GM23338 (cell line): ENCODE measurements around the gene CA5B. TPM values are rescaled to one million over a fixed set of nuclear protein-coding genes. Genes with fewer than 3 reads are reported as not detected.
"Not testable (repeated sequence)": the region's sequence is repeated elsewhere in the genome, so short reads cannot be mapped to it uniquely, and the experiment has no call there.

Experiments used
- ATAC-seq: fragments of 200-7000 bp; cut with Tn5 transposase; 3 replicates; pipeline ENCODE4 v1.9.1; 2020
- DNase-seq: peaks from one replicate; pipeline ENCODE4 v3.0.0-alpha.2; 2015; ENCODE audit warnings: low spot score
- H2AFZ ChIP-seq: fragments of 200-600 bp; sonication (generic); 2 replicates; pipeline ENCODE4 v1.8.0; 2016; ENCODE audit warnings: antibody characterized with exemption, mild to moderate bottlenecking, moderate library complexity
- H3F3A ChIP-seq: fragments of 200-600 bp; sonication (generic); replicated peaks from 2 replicates; pipeline ENCODE4 v1.8.0; 2017; ENCODE audit warnings: antibody characterized with exemption, mixed run types, low read depth
- H3K27ac ChIP-seq: fragments of 200-600 bp; sonication (generic); 2 replicates; pipeline ENCODE4 v1.6.1; 2016; ENCODE audit warnings: low read depth
- H3K27me3 ChIP-seq: fragments of 200-600 bp; sonication (generic); 2 replicates; pipeline ENCODE4 v1.8.0; 2016; ENCODE audit warnings: mild to moderate bottlenecking, mixed run types, moderate library complexity; ENCODE audit not compliant: insufficient read depth
- H3K36me3 ChIP-seq: fragments of 200-600 bp; sonication (generic); 2 replicates; pipeline ENCODE4 v1.8.0; 2016; ENCODE audit warnings: mild to moderate bottlenecking; ENCODE audit not compliant: insufficient read depth
- H3K4me1 ChIP-seq: fragments of 200-600 bp; sonication (generic); 2 replicates; pipeline ENCODE4 v1.8.0; 2016; ENCODE audit warnings: mild to moderate bottlenecking, moderate library complexity; ENCODE audit not compliant: insufficient read depth
- H3K4me2 ChIP-seq: fragments of 200-600 bp; sonication (generic); 2 replicates; pipeline ENCODE4 v1.7.1; 2017; ENCODE audit warnings: mixed run types
- H3K4me3 ChIP-seq: fragments of 200-600 bp; sonication (generic); 2 replicates; pipeline ENCODE4 v1.6.1; 2016; ENCODE audit warnings: mixed run types
- H3K79me2 ChIP-seq: fragments of 200-600 bp; sonication (generic); replicated peaks from 2 replicates; pipeline ENCODE4 v1.8.0; 2017; ENCODE audit warnings: mild to moderate bottlenecking; ENCODE audit not compliant: insufficient read depth
- H3K9me2 ChIP-seq: fragments of 200-600 bp; sonication (generic); 2 replicates; pipeline ENCODE4 v1.8.0; 2017; ENCODE audit not compliant: insufficient read depth
- H4K20me1 ChIP-seq: fragments of 200-600 bp; sonication (generic); replicated peaks from 2 replicates; pipeline ENCODE4 v1.8.0; 2017; ENCODE audit warnings: mild to moderate bottlenecking; ENCODE audit not compliant: insufficient read depth
- H3K27ac Mint-ChIP-seq: 2 replicates; pipeline ENCODE4 v1.8.0; 2020; ENCODE audit warnings: inconsistent platforms, mild to moderate bottlenecking, moderate library complexity, mixed read lengths
- H3K27me3 Mint-ChIP-seq: 3 replicates; pipeline ENCODE4 v1.8.0; 2022; ENCODE audit warnings: low read depth, mild to moderate bottlenecking, moderate library complexity, mixed read lengths, inconsistent platforms; ENCODE audit not compliant: insufficient read depth, poor library complexity
- H3K36me3 Mint-ChIP-seq: 3 replicates; pipeline ENCODE4 v1.8.0; 2021; ENCODE audit warnings: low read depth, mild to moderate bottlenecking, inconsistent platforms, moderate library complexity, mixed read lengths
- H3K4me1 Mint-ChIP-seq: 3 replicates; pipeline ENCODE4 v1.8.0; 2020; ENCODE audit warnings: mild to moderate bottlenecking, inconsistent platforms, mixed read lengths
- H3K4me3 Mint-ChIP-seq: 3 replicates; pipeline ENCODE4 v1.8.0; 2021; ENCODE audit warnings: moderate library complexity, mild to moderate bottlenecking, inconsistent platforms, mixed read lengths
- H3K9me3 Mint-ChIP-seq: 3 replicates; pipeline ENCODE4 v1.8.0; 2020; ENCODE audit warnings: moderate library complexity, mild to moderate bottlenecking, inconsistent platforms, mixed read lengths
- CREB1 ChIP-seq: fragments of 250-450 bp; sonication (Bioruptor Pico); IDR thresholded peaks from 2 replicates; pipeline ENCODE4 v1.5.0; 2020; ENCODE audit warnings: low read depth, mild to moderate bottlenecking, moderate library complexity
- EZH2 ChIP-seq: fragments of 200-600 bp; sonication (generic); IDR thresholded peaks from one replicate; pipeline ENCODE4 v1.8.0; 2017; ENCODE audit warnings: antibody characterized with exemption, mild to moderate bottlenecking, low read depth; ENCODE audit not compliant: unreplicated experiment
- EZH2phosphoT487 ChIP-seq: fragments of 200-600 bp; sonication (generic); IDR thresholded peaks from one replicate; pipeline ENCODE4 v1.8.1; 2018; ENCODE audit warnings: antibody characterized with exemption; ENCODE audit not compliant: unreplicated experiment
- JUNB ChIP-seq: IDR thresholded peaks from one replicate; pipeline ENCODE4 v1.6.1; 2016; ENCODE audit warnings: antibody characterized with exemption; ENCODE audit not compliant: unreplicated experiment
- NANOG ChIP-seq: IDR thresholded peaks from 2 replicates; pipeline ENCODE4 v1.6.1; 2016; ENCODE audit warnings: antibody characterized with exemption, borderline replicate concordance
- POLR2AphosphoS5 ChIP-seq: IDR thresholded peaks from 2 replicates; pipeline ENCODE4 v1.6.1; 2016; ENCODE audit warnings: antibody characterized with exemption, low read depth
- STAT1 ChIP-seq: IDR thresholded peaks from one replicate; pipeline ENCODE4 v1.6.1; 2016; ENCODE audit warnings: antibody characterized with exemption; ENCODE audit not compliant: unreplicated experiment
- ZNF114 ChIP-seq: fragments of 250-450 bp; sonication (Bioruptor Pico); IDR thresholded peaks from 2 replicates; pipeline ENCODE4 v1.5.0; 2020; ENCODE audit warnings: mild to moderate bottlenecking, moderate library complexity
- ZNF331 ChIP-seq: fragments of 250-450 bp; sonication (Bioruptor Pico); IDR thresholded peaks from 2 replicates; pipeline ENCODE4 v1.5.0; 2020; ENCODE audit warnings: low read depth, mild to moderate bottlenecking, moderate library complexity
- polyA plus RNA-seq: library from polyadenylated mRNA; unstranded; fragments of >200 nt; fragmentation: Nextera tagmentation; extraction: Ambion mirVana; gene quantifications from 2 replicates; pipeline ENCODE4 v1.2.1, GENCODE V29; 2016
- total RNA-seq: library from RNA; depleted of rRNA; stranded (reverse); fragments of >200 nt; shearing (Covaris generic); gene quantifications from 2 replicates; pipeline ENCODE4 v1.2.3, GENCODE V29; 2014
- TF ChIP-seq, protein P1 (sequence below): IDR thresholded peaks from 2 replicates; pipeline ENCODE4 v1.6.1; 2016; ENCODE audit warnings: antibody characterized with exemption
- TF ChIP-seq, protein P2 (sequence below): fragments of 250-450 bp; sonication (Bioruptor Pico); IDR thresholded peaks from 2 replicates; pipeline ENCODE4 v1.5.0; 2020; ENCODE audit warnings: mild to moderate bottlenecking, moderate library complexity
- TF ChIP-seq, protein P3 (sequence below): IDR thresholded peaks from one replicate; pipeline ENCODE4 v1.6.1; 2018; ENCODE audit warnings: antibody characterized with exemption; ENCODE audit not compliant: unreplicated experiment

Gene CA5B
- total and polyA plus RNA-seq, 2 experiments from 2014 or later: 4.8 to 6.1 TPM

DNA sequence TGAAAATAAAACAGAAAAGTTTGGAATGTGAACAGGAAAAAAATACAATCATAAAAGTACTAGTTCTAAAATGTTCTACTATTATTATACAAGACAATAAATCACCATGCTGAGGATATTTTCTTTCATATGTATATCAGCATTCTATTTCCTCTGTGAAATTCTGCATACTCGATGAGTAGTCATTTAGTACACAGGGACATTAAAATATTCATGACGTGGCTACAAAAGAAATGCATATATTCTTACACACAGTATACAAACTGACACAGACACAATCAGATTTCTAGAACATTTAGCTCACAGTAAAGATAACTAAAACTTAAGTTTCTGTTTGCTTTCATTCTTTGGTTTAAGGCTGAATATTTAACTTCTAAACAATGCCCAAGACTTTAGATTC, 93.3 kb downstream of the CA5B start:
- H3K4me1 Mint-ChIP-seq: peaks cover 35% of the 10 kb centered on the region
- not testable (repeated sequence) for H3K9me3 Mint-ChIP-seq, H3K27me3 Mint-ChIP-seq, H3F3A ChIP-seq, H4K20me1 ChIP-seq, H3K27ac ChIP-seq, ATAC-seq, H3K36me3 ChIP-seq, H3K27me3 ChIP-seq, H3K4me2 ChIP-seq, H3K4me3 ChIP-seq, H3K4me3 Mint-ChIP-seq, H3K27ac Mint-ChIP-seq, DNase-seq, H3K9me2 ChIP-seq, H2AFZ ChIP-seq
- peaks cover 22% of the 10 kb centered on the region; the same call in 2 of the 3 replicates for H3K36me3 Mint-ChIP-seq
- H3K4me1 ChIP-seq: peaks cover 14% of the 10 kb centered on the region; the same call in 1 of the 2 replicates
- peaks cover 36% of the 10 kb centered on the region for H3K79me2 ChIP-seq

DNA sequence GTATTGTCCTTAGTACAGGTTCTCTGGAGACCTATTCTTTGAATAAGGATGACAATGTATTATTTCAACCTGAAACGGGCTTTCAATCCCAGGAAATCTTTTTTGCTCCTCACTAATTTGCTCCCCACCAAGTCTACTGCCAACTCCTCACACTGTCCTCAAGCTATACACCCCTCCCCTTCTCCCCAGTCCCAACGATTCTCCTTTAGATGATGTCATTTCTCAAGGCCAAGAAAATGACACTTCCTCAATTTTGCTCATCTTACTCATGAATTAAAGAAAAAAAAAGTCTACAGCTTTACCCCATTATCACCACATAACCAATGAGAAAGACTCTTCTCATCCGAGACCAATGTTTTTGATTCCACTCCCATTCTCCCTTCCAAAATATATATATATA, 96.0 kb downstream of the CA5B start:
- H4K20me1 ChIP-seq: peaks cover 9% of the 10 kb centered on the region
- no peaks in the 10 kb centered on the region for H3K27me3 ChIP-seq
- Mint-ChIP-seq H3K4me3 (no peak overlapping the region), H3K36me3 (peaks cover 31% of the 10 kb centered on the region; the same call in 2 of the 3 replicates), H3K9me3 (no peaks in the 10 kb centered on the region), H3K27ac (no peak overlapping the region; the same call in 1 of the 2 replicates), H3K27me3 (peaks cover 2% of the 10 kb centered on the region), H3K4me1 (peaks cover 24% of the 10 kb centered on the region)
- H3K4me1 ChIP-seq: peaks cover 14% of the 10 kb centered on the region; the same call in 1 of the 2 replicates
- no peak for DNase-seq
- H3K4me3 ChIP-seq: no peak overlapping the region
- no peaks in the 10 kb centered on the region for H3F3A ChIP-seq
- no peak overlapping the region for H3K4me2 ChIP-seq
- H3K27ac ChIP-seq: no peak overlapping the region
- peaks cover 63% of the 10 kb centered on the region for H3K79me2 ChIP-seq
- no peaks in the 10 kb centered on the region for H3K9me2 ChIP-seq
- H2AFZ ChIP-seq: no peak overlapping the region
- peaks cover 9% of the 10 kb centered on the region; the same call in 1 of the 2 replicates for H3K36me3 ChIP-seq
- no peak for ATAC-seq
- TF ChIP-seq ZNF331 (CRISPR knock-in tag) (no peak), JUNB (no peak), POLR2AphosphoS5 (no peak), ZNF114 (CRISPR knock-in tag) (no peak), STAT1 (no peak), EZH2 (no peak), CREB1 (CRISPR knock-in tag) (no peak), EZH2phosphoT487 (no peak), NANOG (no peak)
- TF ChIP-seq, protein P1, sequence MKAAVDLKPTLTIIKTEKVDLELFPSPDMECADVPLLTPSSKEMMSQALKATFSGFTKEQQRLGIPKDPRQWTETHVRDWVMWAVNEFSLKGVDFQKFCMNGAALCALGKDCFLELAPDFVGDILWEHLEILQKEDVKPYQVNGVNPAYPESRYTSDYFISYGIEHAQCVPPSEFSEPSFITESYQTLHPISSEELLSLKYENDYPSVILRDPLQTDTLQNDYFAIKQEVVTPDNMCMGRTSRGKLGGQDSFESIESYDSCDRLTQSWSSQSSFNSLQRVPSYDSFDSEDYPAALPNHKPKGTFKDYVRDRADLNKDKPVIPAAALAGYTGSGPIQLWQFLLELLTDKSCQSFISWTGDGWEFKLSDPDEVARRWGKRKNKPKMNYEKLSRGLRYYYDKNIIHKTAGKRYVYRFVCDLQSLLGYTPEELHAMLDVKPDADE: no peak
- TF ChIP-seq, protein P2, sequence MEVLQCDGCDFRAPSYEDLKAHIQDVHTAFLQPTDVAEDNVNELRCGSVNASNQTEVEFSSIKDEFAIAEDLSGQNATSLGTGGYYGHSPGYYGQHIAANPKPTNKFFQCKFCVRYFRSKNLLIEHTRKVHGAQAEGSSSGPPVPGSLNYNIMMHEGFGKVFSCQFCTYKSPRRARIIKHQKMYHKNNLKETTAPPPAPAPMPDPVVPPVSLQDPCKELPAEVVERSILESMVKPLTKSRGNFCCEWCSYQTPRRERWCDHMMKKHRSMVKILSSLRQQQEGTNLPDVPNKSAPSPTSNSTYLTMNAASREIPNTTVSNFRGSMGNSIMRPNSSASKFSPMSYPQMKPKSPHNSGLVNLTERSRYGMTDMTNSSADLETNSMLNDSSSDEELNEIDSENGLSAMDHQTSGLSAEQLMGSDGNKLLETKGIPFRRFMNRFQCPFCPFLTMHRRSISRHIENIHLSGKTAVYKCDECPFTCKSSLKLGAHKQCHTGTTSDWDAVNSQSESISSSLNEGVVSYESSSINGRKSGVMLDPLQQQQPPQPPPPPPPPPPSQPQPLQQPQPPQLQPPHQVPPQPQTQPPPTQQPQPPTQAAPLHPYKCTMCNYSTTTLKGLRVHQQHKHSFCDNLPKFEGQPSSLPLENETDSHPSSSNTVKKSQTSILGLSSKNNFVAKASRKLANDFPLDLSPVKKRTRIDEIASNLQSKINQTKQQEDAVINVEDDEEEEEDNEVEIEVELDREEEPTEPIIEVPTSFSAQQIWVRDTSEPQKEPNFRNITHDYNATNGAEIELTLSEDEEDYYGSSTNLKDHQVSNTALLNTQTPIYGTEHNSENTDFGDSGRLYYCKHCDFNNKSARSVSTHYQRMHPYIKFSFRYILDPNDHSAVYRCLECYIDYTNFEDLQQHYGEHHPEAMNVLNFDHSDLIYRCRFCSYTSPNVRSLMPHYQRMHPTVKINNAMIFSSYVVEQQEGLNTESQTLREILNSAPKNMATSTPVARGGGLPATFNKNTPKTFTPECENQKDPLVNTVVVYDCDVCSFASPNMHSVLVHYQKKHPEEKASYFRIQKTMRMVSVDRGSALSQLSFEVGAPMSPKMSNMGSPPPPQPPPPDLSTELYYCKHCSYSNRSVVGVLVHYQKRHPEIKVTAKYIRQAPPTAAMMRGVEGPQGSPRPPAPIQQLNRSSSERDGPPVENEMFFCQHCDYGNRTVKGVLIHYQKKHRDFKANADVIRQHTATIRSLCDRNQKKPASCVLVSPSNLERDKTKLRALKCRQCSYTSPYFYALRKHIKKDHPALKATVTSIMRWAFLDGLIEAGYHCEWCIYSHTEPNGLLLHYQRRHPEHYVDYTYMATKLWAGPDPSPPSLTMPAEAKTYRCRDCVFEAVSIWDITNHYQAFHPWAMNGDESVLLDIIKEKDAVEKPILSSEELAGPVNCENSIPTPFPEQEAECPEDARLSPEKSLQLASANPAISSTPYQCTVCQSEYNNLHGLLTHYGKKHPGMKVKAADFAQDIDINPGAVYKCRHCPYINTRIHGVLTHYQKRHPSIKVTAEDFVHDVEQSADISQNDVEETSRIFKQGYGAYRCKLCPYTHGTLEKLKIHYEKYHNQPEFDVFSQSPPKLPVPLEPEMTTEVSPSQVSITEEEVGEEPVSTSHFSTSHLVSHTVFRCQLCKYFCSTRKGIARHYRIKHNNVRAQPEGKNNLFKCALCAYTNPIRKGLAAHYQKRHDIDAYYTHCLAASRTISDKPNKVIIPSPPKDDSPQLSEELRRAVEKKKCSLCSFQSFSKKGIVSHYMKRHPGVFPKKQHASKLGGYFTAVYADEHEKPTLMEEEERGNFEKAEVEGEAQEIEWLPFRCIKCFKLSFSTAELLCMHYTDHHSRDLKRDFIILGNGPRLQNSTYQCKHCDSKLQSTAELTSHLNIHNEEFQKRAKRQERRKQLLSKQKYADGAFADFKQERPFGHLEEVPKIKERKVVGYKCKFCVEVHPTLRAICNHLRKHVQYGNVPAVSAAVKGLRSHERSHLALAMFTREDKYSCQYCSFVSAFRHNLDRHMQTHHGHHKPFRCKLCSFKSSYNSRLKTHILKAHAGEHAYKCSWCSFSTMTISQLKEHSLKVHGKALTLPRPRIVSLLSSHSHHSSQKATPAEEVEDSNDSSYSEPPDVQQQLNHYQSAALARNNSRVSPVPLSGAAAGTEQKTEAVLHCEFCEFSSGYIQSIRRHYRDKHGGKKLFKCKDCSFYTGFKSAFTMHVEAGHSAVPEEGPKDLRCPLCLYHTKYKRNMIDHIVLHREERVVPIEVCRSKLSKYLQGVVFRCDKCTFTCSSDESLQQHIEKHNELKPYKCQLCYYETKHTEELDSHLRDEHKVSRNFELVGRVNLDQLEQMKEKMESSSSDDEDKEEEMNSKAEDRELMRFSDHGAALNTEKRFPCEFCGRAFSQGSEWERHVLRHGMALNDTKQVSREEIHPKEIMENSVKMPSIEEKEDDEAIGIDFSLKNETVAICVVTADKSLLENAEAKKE (CRISPR knock-in tag): no peak
- TF ChIP-seq, protein P3, sequence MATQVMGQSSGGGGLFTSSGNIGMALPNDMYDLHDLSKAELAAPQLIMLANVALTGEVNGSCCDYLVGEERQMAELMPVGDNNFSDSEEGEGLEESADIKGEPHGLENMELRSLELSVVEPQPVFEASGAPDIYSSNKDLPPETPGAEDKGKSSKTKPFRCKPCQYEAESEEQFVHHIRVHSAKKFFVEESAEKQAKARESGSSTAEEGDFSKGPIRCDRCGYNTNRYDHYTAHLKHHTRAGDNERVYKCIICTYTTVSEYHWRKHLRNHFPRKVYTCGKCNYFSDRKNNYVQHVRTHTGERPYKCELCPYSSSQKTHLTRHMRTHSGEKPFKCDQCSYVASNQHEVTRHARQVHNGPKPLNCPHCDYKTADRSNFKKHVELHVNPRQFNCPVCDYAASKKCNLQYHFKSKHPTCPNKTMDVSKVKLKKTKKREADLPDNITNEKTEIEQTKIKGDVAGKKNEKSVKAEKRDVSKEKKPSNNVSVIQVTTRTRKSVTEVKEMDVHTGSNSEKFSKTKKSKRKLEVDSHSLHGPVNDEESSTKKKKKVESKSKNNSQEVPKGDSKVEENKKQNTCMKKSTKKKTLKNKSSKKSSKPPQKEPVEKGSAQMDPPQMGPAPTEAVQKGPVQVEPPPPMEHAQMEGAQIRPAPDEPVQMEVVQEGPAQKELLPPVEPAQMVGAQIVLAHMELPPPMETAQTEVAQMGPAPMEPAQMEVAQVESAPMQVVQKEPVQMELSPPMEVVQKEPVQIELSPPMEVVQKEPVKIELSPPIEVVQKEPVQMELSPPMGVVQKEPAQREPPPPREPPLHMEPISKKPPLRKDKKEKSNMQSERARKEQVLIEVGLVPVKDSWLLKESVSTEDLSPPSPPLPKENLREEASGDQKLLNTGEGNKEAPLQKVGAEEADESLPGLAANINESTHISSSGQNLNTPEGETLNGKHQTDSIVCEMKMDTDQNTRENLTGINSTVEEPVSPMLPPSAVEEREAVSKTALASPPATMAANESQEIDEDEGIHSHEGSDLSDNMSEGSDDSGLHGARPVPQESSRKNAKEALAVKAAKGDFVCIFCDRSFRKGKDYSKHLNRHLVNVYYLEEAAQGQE: no peak
